Measurements from ENCODE around the gene TFEB. TPM values are rescaled to one million over a fixed set of nuclear protein-coding genes. Genes with fewer than 3 reads are reported as not detected.

TFEB gene
- total RNA-seq, 1 experiment from 2014 or later = 1.8 TPM

- no peak overlapping the region for H3K27ac ChIP-seq (ENCODE audit: low read depth, low read length, poor library complexity, severe bottlenecking)
- H3K27me3 ChIP-seq (replicated peaks; ENCODE audit: insufficient read depth, low read depth, low read length, poor library complexity) = no peaks in the 10 kb centered on the region
- H3K36me3 ChIP-seq (ENCODE audit: insufficient read depth, low read length, poor library complexity, severe bottlenecking) = no peaks in the 10 kb centered on the region
- peaks cover 8% of the 10 kb centered on the region for H3K4me1 ChIP-seq (ENCODE audit: insufficient read depth, low read length, poor library complexity, severe bottlenecking)
- no TSS peak for BruUV-seq (replicated peaks)
- no peaks in the 10 kb centered on the region for H3K9me3 ChIP-seq (ENCODE audit: low read depth, low read length, poor library complexity, severe bottlenecking)
- TF ChIP-seq EZH2 (IDR thresholded peaks at IDR 0.05; ENCODE audit: borderline replicate concordance, low read depth, low read length, poor library complexity, severe bottlenecking) (no peak), CTCF (conservative IDR thresholded peaks at IDR 0.05; ENCODE audit: low read depth, low read length) (no peak)
- DNase-seq (ENCODE audit: low spot score) = no peak
- intact Hi-C loops (cut with micrococcal nuclease; ENCODE audit: unreplicated experiment) = no loop called here
- ChIA-PET CTCF (no interaction called here), POLR2A (ENCODE audit: low non-redundant PET) (no interaction called here)
- no peak overlapping the region for H3K4me3 ChIP-seq (ENCODE audit: low read depth, low read length, poor library complexity, severe bottlenecking)
Observed at GRCh38 chr6:41740366-41741162, 5.2 kb upstream of the TFEB start.

GRCh38 chr6:41739041-41739440 is 3.6 kb upstream of the TFEB start:
- CTCF ChIA-PET = no interaction called here
- intact Hi-C loops (cut with micrococcal nuclease; ENCODE audit: unreplicated experiment) = no loop called here
- Histone ChIP-seq H3K27ac (ENCODE audit: low read depth, low read length, poor library complexity, severe bottlenecking) (no peak overlapping the region), H3K4me3 (ENCODE audit: low read depth, low read length, poor library complexity, severe bottlenecking) (no peak overlapping the region), H3K36me3 (ENCODE audit: insufficient read depth, low read length, poor library complexity, severe bottlenecking) (no peaks in the 10 kb centered on the region), H3K4me1 (ENCODE audit: insufficient read depth, low read length, poor library complexity, severe bottlenecking) (peaks cover 9% of the 10 kb centered on the region), H3K9me3 (ENCODE audit: low read depth, low read length, poor library complexity, severe bottlenecking) (no peaks in the 10 kb centered on the region), H3K27me3 (replicated peaks; ENCODE audit: insufficient read depth, low read depth, low read length, poor library complexity) (no peaks in the 10 kb centered on the region)
- DNase-seq (ENCODE audit: low spot score) = no peak
- BruUV-seq (replicated peaks) = no TSS peak
- POLR2A ChIA-PET (ENCODE audit: low non-redundant PET) = no interaction called here
- TF ChIP-seq EZH2 (IDR thresholded peaks at IDR 0.05; ENCODE audit: borderline replicate concordance, low read depth, low read length, poor library complexity, severe bottlenecking) (no peak), CTCF (conservative IDR thresholded peaks at IDR 0.05; ENCODE audit: low read depth, low read length) (no peak)

GRCh38 chr6:41737591-41738130 is 2.3 kb upstream of the TFEB start:
- intact Hi-C loops (cut with micrococcal nuclease; ENCODE audit: unreplicated experiment) = no loop called here
- Histone ChIP-seq H3K4me1 (ENCODE audit: insufficient read depth, low read length, poor library complexity, severe bottlenecking) (peaks cover 22% of the 10 kb centered on the region), H3K27me3 (replicated peaks; ENCODE audit: insufficient read depth, low read depth, low read length, poor library complexity) (no peaks in the 10 kb centered on the region), H3K27ac (ENCODE audit: low read depth, low read length, poor library complexity, severe bottlenecking) (no peak overlapping the region), H3K9me3 (ENCODE audit: low read depth, low read length, poor library complexity, severe bottlenecking) (no peaks in the 10 kb centered on the region), H3K36me3 (ENCODE audit: insufficient read depth, low read length, poor library complexity, severe bottlenecking) (no peaks in the 10 kb centered on the region), H3K4me3 (ENCODE audit: low read depth, low read length, poor library complexity, severe bottlenecking) (no peak overlapping the region)
- no peak for DNase-seq (ENCODE audit: low spot score)
- no TSS peak for BruUV-seq (replicated peaks)
- ChIA-PET CTCF (no interaction called here), POLR2A (ENCODE audit: low non-redundant PET) (no interaction called here)
- TF ChIP-seq EZH2 (IDR thresholded peaks at IDR 0.05; ENCODE audit: borderline replicate concordance, low read depth, low read length, poor library complexity, severe bottlenecking) = no peak
- TF ChIP-seq CTCF (conservative IDR thresholded peaks at IDR 0.05; ENCODE audit: low read depth, low read length) = no peak
